Stimulated activated naive CD4-positive, alpha-beta T cell (primary cell): Measurements from ENCODE around the gene TLK1.
A peak's percentile ranks its signal among the peaks of the same experiment; 100 is the strongest.
"Not testable (repeated sequence)": the region's sequence is repeated elsewhere in the genome, so short reads cannot be mapped to it uniquely, and the experiment has no call there.

Experiments
- DNase-seq, 6 experiments: peaks; one replicate each; lab custom pipeline; 2025; lab: John Stamatoyannopoulos, UW

The TLK1 gene

GRCh38 chr2:171084128-171084527, 76.6 kb downstream of the TLK1 start:
- peak in 3 of 6 experiments; percentile 8 to 45 (median 31) for DNase-seq

- no peak for DNase-seq
These were observed 77.2 kb downstream of the TLK1 start for GRCh38 chr2:171083451-171083850.

- DNase-seq = peak; percentile 10 to 70 (median 40)
These were observed 79.0 kb downstream of the TLK1 start for GRCh38 chr2:171081649-171082111.

DNA sequence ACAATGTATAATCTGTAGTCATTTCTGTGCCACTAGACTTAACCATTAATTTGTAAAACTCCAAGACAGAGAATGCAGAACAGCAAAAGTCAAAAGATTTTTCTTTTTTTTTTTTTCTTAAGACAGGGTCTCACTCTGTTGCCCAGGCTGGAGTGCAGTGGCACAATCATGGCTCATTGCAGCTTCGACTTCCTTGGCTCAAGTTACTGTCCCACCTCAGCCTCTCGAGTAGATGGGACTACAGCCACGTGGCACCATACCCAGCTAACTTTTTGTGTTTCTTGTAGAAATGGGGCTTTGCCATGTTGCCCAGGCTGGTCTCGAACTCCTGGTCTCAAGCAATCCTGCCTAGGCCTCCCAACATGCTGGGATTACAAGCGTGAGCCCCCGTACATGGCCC, 80.1 kb downstream of the TLK1 start:
- DNase-seq = no peak

- not testable (repeated sequence) for DNase-seq
These were observed 84.3 kb downstream of the TLK1 start for GRCh38 chr2:171076422-171076821.

DNA sequence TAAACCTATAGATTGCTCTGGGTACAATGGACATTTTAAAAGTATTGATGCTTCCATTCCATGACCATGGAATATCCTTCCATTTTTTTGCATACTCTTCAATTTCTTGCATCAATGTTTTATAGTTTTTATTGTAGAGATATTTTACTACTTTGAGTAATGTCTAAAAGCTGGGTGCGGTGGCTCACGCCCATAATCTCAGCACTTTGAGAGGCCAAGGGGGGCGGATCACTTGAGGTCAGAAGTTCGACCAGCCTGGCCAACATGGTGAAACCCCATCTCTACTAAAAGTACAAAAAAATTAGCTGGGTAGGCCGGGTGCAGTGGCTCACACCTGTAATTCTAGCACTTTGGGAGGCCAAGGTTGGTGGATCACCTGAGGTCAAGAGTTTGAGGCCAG, 88.5 kb downstream of the TLK1 start:
- no peak for DNase-seq

- DNase-seq = no peak
These were observed 91.3 kb downstream of the TLK1 start for GRCh38 chr2:171069286-171069956.

DNA sequence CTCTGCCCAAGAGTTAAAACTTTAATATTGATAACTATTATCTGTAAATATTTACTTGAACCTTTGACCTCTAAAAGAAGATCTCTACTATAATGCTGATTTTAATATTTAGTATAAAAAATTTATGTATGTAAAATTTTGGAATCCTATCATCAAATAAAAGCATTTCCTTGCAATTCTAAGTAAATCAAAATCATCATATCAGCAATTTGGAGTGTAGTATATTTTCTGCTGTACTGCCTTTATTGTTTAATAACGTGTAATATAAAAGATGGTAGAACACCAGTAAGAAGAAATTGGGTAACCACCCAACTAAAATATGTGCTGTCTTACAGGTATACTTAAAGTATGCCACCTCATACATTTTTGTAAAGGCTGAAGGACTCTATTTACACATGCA, 94.6 kb downstream of the TLK1 start:
- DNase-seq = no peak

DNA sequence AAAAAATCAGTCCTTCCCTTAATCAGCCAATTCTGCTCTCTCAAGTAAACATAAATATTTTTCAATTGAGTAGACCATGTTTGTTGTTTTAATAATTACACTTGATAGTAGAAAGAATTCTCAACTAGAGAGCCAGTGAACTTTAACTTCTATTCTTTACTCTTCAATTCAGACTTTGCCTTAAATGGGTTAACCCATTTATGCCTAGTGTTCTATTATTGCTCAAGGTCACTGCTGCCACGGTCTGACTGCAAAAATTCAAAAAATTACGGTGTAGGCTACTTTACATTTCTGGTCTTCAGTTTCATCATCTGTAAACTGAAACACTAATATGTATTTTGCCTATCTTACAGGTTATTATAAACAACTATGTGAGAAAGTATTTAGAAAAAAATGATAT, 103.1 kb downstream of the TLK1 start:
- DNase-seq = no peak

DNA sequence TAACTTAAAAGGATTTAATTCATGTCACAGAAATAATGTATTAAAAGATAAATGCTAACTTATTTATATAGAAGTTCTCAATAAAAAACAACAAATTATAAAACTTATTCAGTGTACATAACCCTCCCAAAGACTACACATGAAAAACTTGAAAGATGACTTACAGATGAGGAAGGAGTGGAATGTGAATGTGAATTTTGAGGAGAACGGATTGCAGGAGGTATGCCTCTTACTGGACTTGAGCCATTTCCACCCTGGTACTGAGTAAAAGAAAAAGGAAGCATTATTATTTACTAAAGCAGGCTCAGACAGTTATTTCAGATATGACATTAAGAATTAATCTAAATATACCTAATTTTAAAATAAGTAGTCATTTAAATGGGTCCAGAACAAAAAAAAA, 104.4 kb downstream of the TLK1 start:
- DNase-seq = no peak

GRCh38 chr2:171049691-171050090, 111.0 kb downstream of the TLK1 start:
- DNase-seq = no peak

GRCh38 chr2:171046048-171046560, 114.6 kb downstream of the TLK1 start:
- DNase-seq = no peak

GRCh38 chr2:171044416-171044815, 116.3 kb downstream of the TLK1 start:
- DNase-seq = peak in 1 of 6 experiments; percentile 7

DNA sequence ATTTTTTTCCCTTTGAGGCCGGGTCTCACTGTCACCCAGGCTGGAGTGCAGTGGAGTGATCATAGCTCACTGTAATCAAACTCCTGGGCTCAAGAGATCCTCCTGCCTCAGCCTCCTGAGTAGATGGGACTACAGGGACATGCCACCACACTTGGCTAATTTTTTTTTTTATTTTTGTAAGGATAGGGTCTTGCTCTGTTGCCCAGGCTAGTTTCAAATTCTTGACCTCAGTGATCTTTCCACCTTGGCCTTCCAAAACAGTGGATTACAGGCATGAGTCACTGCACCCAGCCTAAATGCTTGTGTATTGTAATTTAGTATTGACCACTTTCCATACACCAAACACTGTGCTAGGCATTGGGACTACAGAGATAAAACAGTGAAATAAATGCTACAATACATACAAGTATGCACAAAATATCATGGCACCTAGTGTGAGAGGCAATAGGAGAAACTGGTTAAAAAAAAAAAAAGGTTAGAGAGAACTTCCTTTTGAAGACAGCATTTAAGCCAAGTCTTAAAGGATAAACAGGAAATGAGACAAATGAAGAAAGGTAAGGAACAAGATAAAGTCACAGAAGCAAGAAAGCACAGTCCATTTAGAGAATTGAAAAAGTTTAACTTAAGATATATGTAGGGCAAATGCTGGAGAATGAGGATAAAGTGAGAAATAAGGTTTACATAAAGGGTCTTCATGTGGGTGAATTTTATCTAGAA, 118.3 kb downstream of the TLK1 start:
- DNase-seq = peak in 3 of 6 experiments; percentile 19 to 53 (median 26)

DNA sequence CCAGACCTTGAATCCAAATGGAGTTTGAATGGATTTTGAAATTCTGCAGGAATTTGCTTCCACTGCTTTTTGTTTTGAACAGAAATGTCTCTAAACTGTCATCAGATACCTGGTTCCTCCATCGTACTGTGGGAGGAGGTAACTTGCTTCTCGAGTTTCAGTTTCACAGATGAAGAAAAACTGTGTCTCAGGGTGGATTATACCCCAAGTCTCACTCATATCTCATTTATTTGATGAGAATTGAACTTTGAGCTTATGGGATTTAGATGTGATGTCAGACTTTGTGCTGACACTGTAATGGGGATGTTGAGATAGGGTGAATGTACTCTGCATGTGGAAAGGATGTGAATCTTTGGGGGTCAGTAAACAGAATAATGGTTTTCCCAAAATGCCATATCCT, 124.2 kb downstream of the TLK1 start:
- no peak for DNase-seq

GRCh38 chr2:171034315-171034714, 126.4 kb downstream of the TLK1 start:
- DNase-seq = no peak

DNA sequence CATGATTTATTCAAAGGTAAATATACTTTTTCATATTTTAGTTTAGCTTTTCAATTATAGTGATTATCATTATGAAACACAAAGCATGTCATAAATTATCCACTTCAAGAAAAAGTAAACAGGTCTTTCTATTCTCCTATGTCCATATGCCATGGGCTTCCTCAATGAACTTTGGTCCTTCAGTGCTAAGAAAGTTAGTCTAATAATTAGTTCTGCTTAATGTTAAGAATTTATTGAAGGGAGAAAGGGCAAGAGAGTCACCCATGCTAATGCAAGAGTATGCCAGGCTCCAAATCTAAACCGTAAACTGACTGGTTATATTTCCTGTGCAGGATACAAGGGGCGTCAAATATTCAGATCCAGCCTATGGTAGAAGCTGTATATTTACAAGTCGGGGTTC, 135.5 kb downstream of the TLK1 start:
- DNase-seq = no peak

DNA sequence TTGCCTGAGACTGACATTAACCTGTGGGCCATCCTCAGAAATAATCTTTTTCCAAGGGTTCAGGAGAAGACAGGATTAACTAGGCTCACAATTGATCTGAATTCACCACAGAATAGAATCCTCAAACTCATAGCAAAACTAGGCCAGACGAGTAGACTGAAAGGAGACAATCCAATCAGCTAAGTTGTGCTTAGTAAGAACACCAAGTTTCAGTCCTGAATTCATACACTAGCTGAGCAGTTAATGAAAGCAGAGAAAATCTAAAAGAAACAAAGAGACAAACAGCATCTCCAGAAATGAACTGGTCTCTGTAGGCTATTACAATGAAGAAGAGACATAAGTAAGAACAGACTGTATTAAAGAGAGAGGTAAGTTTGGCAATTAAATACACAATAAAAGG, 142.2 kb downstream of the TLK1 start:
- no peak for DNase-seq

DNA sequence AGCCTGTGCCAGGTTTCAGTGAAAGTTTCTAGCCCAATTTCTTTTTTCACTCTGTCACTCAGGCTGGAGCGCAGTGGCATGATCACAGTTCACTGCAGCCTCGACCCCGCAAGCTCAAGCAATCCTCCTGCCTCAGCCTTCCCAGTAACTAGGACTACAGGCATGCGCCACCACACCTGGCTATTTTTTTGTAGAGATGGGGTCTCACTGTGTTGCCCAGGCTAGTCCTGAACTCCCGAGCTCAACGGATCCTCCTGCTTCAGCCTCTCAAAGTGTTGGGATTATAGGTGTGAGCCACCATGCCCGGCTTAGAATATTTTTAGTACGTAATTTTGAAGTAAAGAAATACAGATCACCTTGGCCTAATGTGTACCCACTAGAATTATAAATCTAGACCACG, 144.6 kb downstream of the TLK1 start:
- no peak for DNase-seq

DNA sequence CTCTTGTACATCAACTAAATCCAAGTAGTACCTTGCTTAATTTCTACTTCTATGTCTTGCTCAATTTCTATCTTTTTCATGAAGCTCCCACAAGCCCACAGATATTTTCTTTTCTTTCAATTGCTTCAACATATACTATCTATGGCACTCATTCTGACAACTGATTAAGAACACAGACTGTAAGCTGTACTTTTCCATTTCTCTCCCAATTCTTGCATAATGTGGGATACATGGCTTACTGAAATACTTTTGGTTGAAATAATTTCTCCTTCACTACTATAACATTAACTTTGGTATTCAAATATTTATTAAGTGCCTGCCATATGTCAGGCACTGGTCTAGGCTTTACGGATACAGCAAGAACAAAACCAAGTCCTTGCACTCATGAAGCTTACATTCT, 146.8 kb downstream of the TLK1 start:
- DNase-seq = no peak

DNA sequence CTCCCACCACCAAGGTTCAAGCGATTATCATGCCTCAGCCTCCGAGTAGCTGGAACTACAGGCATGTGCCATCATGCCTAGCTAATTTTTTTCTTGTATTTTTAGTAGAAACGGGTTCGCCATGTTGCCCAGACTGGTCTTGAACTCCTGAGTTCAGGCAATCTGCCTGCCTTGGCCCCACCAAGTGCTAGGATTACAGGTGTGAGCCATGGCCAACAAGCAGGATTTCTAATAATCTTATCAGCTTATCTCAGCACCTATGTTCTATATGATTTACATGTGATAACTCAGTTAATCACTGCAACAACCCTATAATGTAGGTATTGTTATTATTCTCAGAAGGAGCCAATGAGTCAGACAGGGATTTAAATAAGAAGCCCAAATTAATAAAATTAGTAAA, 151.3 kb downstream of the TLK1 start:
- DNase-seq = no peak

- no peak for DNase-seq
These were observed 152.0 kb downstream of the TLK1 start for GRCh38 chr2:171008550-171009205.

DNA sequence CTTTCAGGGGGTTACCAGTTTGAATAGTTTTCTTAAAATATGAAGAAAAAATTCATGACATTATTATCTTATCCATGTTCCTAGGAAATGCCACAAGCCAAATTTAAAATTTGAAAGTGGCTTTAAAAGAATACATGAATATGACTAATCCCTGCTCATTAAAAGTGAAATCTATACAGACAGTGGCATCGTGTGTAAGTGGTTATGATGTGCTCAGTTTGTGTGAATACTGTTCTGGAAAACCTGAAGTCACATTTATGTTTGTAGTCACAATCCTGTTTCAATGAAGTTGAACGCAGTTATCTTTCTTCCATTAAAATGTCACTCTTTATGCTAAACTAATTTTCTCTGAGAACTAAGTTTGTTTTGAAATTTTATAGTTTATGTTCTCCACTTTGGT, 155.9 kb downstream of the TLK1 start:
- no peak for DNase-seq
